Measurements from ENCODE around the gene PPP1R9A.

Gene PPP1R9A

GRCh38 chr7:95263785-95264362 lies 356.5 kb downstream of the PPP1R9A start:
- peak; percentile 38 for DNase-seq (ENCODE audit: low read depth)

GRCh38 chr7:95264363-95264891 lies 357.0 kb downstream of the PPP1R9A start:
- DNase-seq (ENCODE audit: low read depth): peak; percentile 91

GRCh38 chr7:95265634-95266033 lies 358.2 kb downstream of the PPP1R9A start:
- DNase-seq (ENCODE audit: low read depth): no peak

- no peak for DNase-seq (ENCODE audit: low read depth)
Observed at GRCh38 chr7:95267754-95268153, 360.4 kb downstream of the PPP1R9A start.

GRCh38 chr7:95269640-95270039 lies 362.2 kb downstream of the PPP1R9A start:
- no peak for DNase-seq (ENCODE audit: low read depth)

- DNase-seq (ENCODE audit: low read depth): peak; percentile 16
Observed at GRCh38 chr7:95276114-95276513, 368.7 kb downstream of the PPP1R9A start.

GRCh38 chr7:95279417-95279816 lies 372.0 kb downstream of the PPP1R9A start:
- DNase-seq (ENCODE audit: low read depth): no peak

GRCh38 chr7:95286096-95286495 lies 378.7 kb downstream of the PPP1R9A start:
- no peak for DNase-seq (ENCODE audit: low read depth)

- DNase-seq (ENCODE audit: low read depth): no peak
Observed at GRCh38 chr7:95290166-95290830, 382.9 kb downstream of the PPP1R9A start.

GRCh38 chr7:95295397-95295796 lies 388.0 kb downstream of the PPP1R9A start:
- no peak for DNase-seq (ENCODE audit: low read depth)

- no peak for DNase-seq (ENCODE audit: low read depth)
Observed at GRCh38 chr7:95296456-95296855, 389.1 kb downstream of the PPP1R9A start.

- DNase-seq (ENCODE audit: low read depth): peak; percentile 73
Observed at GRCh38 chr7:95297041-95297440, 389.6 kb downstream of the PPP1R9A start.

- DNase-seq (ENCODE audit: low read depth): no peak
Observed at GRCh38 chr7:95298091-95298490, 390.7 kb downstream of the PPP1R9A start.

GRCh38 chr7:95303013-95303905 lies 395.9 kb downstream of the PPP1R9A start:
- peak; percentile 88 for DNase-seq (ENCODE audit: low read depth)

- no peak for DNase-seq (ENCODE audit: low read depth)
Observed at GRCh38 chr7:95304990-95305389, 397.6 kb downstream of the PPP1R9A start.

- no peak for DNase-seq (ENCODE audit: low read depth)
Observed at GRCh38 chr7:95309951-95310350, 402.6 kb downstream of the PPP1R9A start.

- DNase-seq (ENCODE audit: low read depth): no peak
Observed at GRCh38 chr7:95311389-95311788, 404.0 kb downstream of the PPP1R9A start.

- no peak for DNase-seq (ENCODE audit: low read depth)
Observed at GRCh38 chr7:95312561-95312960, 405.2 kb downstream of the PPP1R9A start.

- no peak for DNase-seq (ENCODE audit: low read depth)
Observed at GRCh38 chr7:95316588-95316987, 409.2 kb downstream of the PPP1R9A start.

GRCh38 chr7:95317546-95317945 lies 410.2 kb downstream of the PPP1R9A start:
- peak; percentile 15 for DNase-seq (ENCODE audit: low read depth)

- DNase-seq (ENCODE audit: low read depth): no peak
Observed at GRCh38 chr7:95317966-95318365, 410.6 kb downstream of the PPP1R9A start.

- no peak for DNase-seq (ENCODE audit: low read depth)
Observed at GRCh38 chr7:95318501-95319100, 411.2 kb downstream of the PPP1R9A start.

All from amniotic epithelial cell (primary cell).